IMR-90 (cell line): Measurements from ENCODE around the gene SDHAF4.

ENCODE experiments used
- CEBPB ChIP-seq: IDR thresholded peaks from 2 replicates; pipeline ENCODE4 v1.6.1; 2012; ENCODE audit warnings: low read depth, low read length, improper control_type of control experiment
- NFE2L2 ChIP-seq: fragments of 150-350 bp; IDR thresholded peaks from 2 replicates; pipeline ENCODE4 v1.6.1; 2016; ENCODE audit warnings: low read depth, mild to moderate bottlenecking, low read length
- TF ChIP-seq, protein P1 (sequence below): fragments of 150-350 bp; IDR thresholded peaks from 2 replicates; pipeline ENCODE4 v1.6.1; 2017; ENCODE audit warnings: mild to moderate bottlenecking, antibody characterized with exemption, low read length, low read depth
- TF ChIP-seq, protein P2 (sequence below): conservative IDR thresholded peaks from 2 replicates; pipeline ENCODE4 v1.5.1; 2012; ENCODE audit warnings: mild to moderate bottlenecking, low read depth, low read length, improper control_type of control experiment

DNA sequence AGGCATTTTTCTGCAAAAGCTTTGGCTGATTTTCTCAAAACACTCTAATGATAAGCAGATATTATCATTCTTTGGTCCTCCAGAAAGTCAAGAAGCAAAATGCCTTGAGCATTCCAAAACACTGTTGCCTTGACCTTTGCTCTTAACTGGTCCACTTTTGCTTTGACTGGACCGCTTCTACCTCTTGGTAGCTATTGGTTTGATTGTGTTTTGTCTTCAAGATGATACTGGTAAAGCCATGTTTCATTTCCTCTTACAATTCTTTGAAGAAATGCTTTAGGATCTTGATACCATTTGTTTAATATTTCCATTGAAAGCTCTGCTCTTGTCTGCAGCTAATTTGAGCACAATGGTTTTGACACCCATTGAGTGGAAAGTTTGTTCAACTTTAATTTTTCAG, 35.6 kb upstream of the SDHAF4 start:
- TF ChIP-seq, protein P1, sequence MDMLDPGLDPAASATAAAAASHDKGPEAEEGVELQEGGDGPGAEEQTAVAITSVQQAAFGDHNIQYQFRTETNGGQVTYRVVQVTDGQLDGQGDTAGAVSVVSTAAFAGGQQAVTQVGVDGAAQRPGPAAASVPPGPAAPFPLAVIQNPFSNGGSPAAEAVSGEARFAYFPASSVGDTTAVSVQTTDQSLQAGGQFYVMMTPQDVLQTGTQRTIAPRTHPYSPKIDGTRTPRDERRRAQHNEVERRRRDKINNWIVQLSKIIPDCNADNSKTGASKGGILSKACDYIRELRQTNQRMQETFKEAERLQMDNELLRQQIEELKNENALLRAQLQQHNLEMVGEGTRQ: no peak
- TF ChIP-seq, protein P2, sequence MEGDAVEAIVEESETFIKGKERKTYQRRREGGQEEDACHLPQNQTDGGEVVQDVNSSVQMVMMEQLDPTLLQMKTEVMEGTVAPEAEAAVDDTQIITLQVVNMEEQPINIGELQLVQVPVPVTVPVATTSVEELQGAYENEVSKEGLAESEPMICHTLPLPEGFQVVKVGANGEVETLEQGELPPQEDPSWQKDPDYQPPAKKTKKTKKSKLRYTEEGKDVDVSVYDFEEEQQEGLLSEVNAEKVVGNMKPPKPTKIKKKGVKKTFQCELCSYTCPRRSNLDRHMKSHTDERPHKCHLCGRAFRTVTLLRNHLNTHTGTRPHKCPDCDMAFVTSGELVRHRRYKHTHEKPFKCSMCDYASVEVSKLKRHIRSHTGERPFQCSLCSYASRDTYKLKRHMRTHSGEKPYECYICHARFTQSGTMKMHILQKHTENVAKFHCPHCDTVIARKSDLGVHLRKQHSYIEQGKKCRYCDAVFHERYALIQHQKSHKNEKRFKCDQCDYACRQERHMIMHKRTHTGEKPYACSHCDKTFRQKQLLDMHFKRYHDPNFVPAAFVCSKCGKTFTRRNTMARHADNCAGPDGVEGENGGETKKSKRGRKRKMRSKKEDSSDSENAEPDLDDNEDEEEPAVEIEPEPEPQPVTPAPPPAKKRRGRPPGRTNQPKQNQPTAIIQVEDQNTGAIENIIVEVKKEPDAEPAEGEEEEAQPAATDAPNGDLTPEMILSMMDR: no peak
- TF ChIP-seq NFE2L2: no peak
- TF ChIP-seq CEBPB: no peak
